Neural progenitor cell (in vitro differentiated cells): ENCODE results near the gene ABL1. TPM values are rescaled to one million over a fixed set of nuclear protein-coding genes. Genes with fewer than 3 reads are reported as not detected.

Experiments
- DNase-seq: peaks from one replicate; pipeline ENCODE4 v3.0.0-alpha.2; 2016; ENCODE audit warnings: low spot score
- H2AFZ ChIP-seq: fragments of 200-600 bp; sonication (generic); replicated peaks from 2 replicates; pipeline ENCODE4 v1.6.1; 2016; ENCODE audit warnings: antibody characterized with exemption
- H3F3A ChIP-seq: fragments of 200-600 bp; sonication (generic); 2 replicates; pipeline ENCODE4 v1.6.1; 2016; ENCODE audit warnings: antibody characterized with exemption, low read depth
- H3K27ac ChIP-seq: fragments of 200-600 bp; sonication (generic); 2 replicates; pipeline ENCODE4 v1.5.1; 2016; ENCODE audit warnings: mild to moderate bottlenecking
- H3K27me3 ChIP-seq: fragments of 200-600 bp; sonication (generic); 2 replicates; pipeline ENCODE4 v1.6.1; 2016; ENCODE audit warnings: mild to moderate bottlenecking, moderate library complexity
- H3K36me3 ChIP-seq: fragments of 200-600 bp; sonication (generic); 2 replicates; pipeline ENCODE4 v1.5.1; 2016
- H3K4me1 ChIP-seq: fragments of 200-600 bp; sonication (generic); 2 replicates; pipeline ENCODE4 v1.6.1; 2016; ENCODE audit warnings: mixed run types
- H3K4me2 ChIP-seq: fragments of 200-600 bp; sonication (generic); 2 replicates; pipeline ENCODE4 v1.6.1; 2016
- H3K4me3 ChIP-seq: fragments of 200-600 bp; sonication (generic); 2 replicates; pipeline ENCODE4 v1.5.1; 2016
- H3K79me2 ChIP-seq: fragments of 200-600 bp; sonication (generic); 2 replicates; pipeline ENCODE4 v1.6.1; 2016; ENCODE audit warnings: low read depth
- H3K9ac ChIP-seq: fragments of 200-600 bp; sonication (generic); 2 replicates; pipeline ENCODE4 v1.6.1; 2016
- H3K9me3 ChIP-seq: fragments of 200-600 bp; sonication (generic); 2 replicates; pipeline ENCODE4 v1.5.1; 2016; ENCODE audit warnings: low read depth
- H4K20me1 ChIP-seq: fragments of 200-600 bp; sonication (generic); 2 replicates; pipeline ENCODE4 v1.6.1; 2016; ENCODE audit warnings: low read depth
- H3K27ac Mint-ChIP-seq: 3 replicates; pipeline ENCODE4 v1.8.0; 2021; ENCODE audit warnings: mixed read lengths
- H3K27me3 Mint-ChIP-seq: 2 replicates; pipeline ENCODE4 v1.8.0; 2022; ENCODE audit warnings: low read depth, mild to moderate bottlenecking, inconsistent platforms, moderate library complexity, mixed read lengths; ENCODE audit not compliant: insufficient read depth
- H3K36me3 Mint-ChIP-seq: 3 replicates; pipeline ENCODE4 v1.8.0; 2021; ENCODE audit warnings: mixed read lengths
- H3K4me1 Mint-ChIP-seq: 3 replicates; pipeline ENCODE4 v1.8.0; 2021; ENCODE audit warnings: mixed read lengths
- H3K4me3 Mint-ChIP-seq: 3 replicates; pipeline ENCODE4 v1.8.0; 2021; ENCODE audit warnings: mild to moderate bottlenecking, moderate library complexity, mixed read lengths
- H3K9me3 Mint-ChIP-seq: 3 replicates; pipeline ENCODE4 v1.8.0; 2020; ENCODE audit warnings: mixed read lengths
- CTCF ChIP-seq: fragments of 200-600 bp; sonication (generic); IDR thresholded peaks from 2 replicates; pipeline ENCODE4 v1.5.1; 2017; ENCODE audit warnings: antibody characterized with exemption, mild to moderate bottlenecking
- EZH2 ChIP-seq: fragments of 200-600 bp; sonication (generic); IDR thresholded peaks from 2 replicates; pipeline ENCODE4 v1.6.1; 2017; ENCODE audit warnings: antibody characterized with exemption, mild to moderate bottlenecking, moderate library complexity
- EZH2phosphoT487 ChIP-seq: fragments of 200-600 bp; sonication (generic); IDR thresholded peaks from 2 replicates; pipeline ENCODE4 v1.6.1; 2017; ENCODE audit warnings: antibody characterized with exemption
- total RNA-seq: library from RNA; depleted of rRNA; stranded (reverse); fragments of >200 nt; gene quantifications from 2 replicates; pipeline ENCODE4 v1.2.3, GENCODE V29; 2015; ENCODE audit warnings: low replicate concordance

Gene ABL1
- total RNA-seq, 1 donor from 2014 or later = 38.4 TPM

GRCh38 chr9:130893341-130894101, 58.5 kb downstream of the ABL1 start:
- H2AFZ ChIP-seq = no peak overlapping the region
- peaks cover 60% of the 10 kb centered on the region for H4K20me1 ChIP-seq
- no peak overlapping the region for H3K27ac Mint-ChIP-seq
- no peaks in the 10 kb centered on the region for H3K27me3 ChIP-seq
- peak; percentile 78 for DNase-seq
- peaks cover 42% of the 10 kb centered on the region for H3K4me1 Mint-ChIP-seq
- no peaks in the 10 kb centered on the region for H3K9me3 ChIP-seq
- H3F3A ChIP-seq = peaks cover 23% of the 10 kb centered on the region
- no peaks in the 10 kb centered on the region for H3K9me3 Mint-ChIP-seq
- no peak overlapping the region for H3K4me3 Mint-ChIP-seq
- TF ChIP-seq CTCF (peak; percentile 58), EZH2 (no peak)
- no peak overlapping the region for H3K4me2 ChIP-seq
- H3K9ac ChIP-seq = no peak overlapping the region
- H3K4me1 ChIP-seq = no peaks in the 10 kb centered on the region
- no peaks in the 10 kb centered on the region for H3K36me3 Mint-ChIP-seq
- no peaks in the 10 kb centered on the region for H3K36me3 ChIP-seq
- H3K27ac ChIP-seq = no peak overlapping the region
- peaks cover 10% of the 10 kb centered on the region for H3K27me3 Mint-ChIP-seq
- no peak overlapping the region for H3K4me3 ChIP-seq
- no peaks in the 10 kb centered on the region for H3K79me2 ChIP-seq

GRCh38 chr9:130894546-130894945, 59.5 kb downstream of the ABL1 start:
- Histone ChIP-seq H3K27me3 (no peaks in the 10 kb centered on the region), H2AFZ (no peak overlapping the region), H3K4me3 (no peak overlapping the region), H3K9me3 (no peaks in the 10 kb centered on the region), H3K4me1 (no peaks in the 10 kb centered on the region), H3K4me2 (no peak overlapping the region), H3K79me2 (no peaks in the 10 kb centered on the region), H4K20me1 (peaks cover 60% of the 10 kb centered on the region), H3K27ac (no peak overlapping the region), H3F3A (peaks cover 23% of the 10 kb centered on the region), H3K9ac (no peak overlapping the region), H3K36me3 (no peaks in the 10 kb centered on the region)
- H3K27me3 Mint-ChIP-seq = peaks cover 10% of the 10 kb centered on the region
- no peaks in the 10 kb centered on the region for H3K36me3 Mint-ChIP-seq
- peaks cover 42% of the 10 kb centered on the region for H3K4me1 Mint-ChIP-seq
- no peak overlapping the region for H3K4me3 Mint-ChIP-seq
- no peak for DNase-seq
- H3K9me3 Mint-ChIP-seq = no peaks in the 10 kb centered on the region
- TF ChIP-seq EZH2phosphoT487 = no peak
- no peak for TF ChIP-seq EZH2
- no peak for TF ChIP-seq CTCF
- H3K27ac Mint-ChIP-seq = peak overlapping the region; percentile 57

DNA sequence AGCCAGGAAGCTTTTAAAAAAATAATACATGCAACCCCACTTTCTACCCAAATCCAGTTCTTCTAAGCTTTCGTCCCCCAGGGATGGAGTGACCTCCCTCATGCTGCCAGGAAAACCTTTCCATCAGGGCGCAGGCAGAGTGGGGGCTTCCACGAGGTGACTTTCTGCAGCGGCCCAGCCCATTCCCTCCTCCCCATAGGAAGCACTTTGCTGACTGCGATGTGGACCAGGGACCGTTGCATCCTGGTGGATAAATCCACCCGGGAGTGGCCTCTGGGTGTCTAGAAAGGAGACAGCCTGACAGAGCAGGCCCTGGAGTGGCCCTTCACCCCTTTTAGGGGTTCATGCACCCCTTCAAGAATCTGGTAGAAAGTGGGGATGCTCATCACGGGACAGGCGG, 60.0 kb downstream of the ABL1 start:
- DNase-seq = no peak
- H3K4me2 ChIP-seq = no peak overlapping the region
- peaks cover 44% of the 10 kb centered on the region for H3K4me1 Mint-ChIP-seq
- H3K27me3 Mint-ChIP-seq = peaks cover 10% of the 10 kb centered on the region
- no peaks in the 10 kb centered on the region for H3K9me3 Mint-ChIP-seq
- H3K4me3 Mint-ChIP-seq = no peak overlapping the region
- no peak for TF ChIP-seq EZH2phosphoT487
- no peak for TF ChIP-seq CTCF
- no peak for TF ChIP-seq EZH2
- H3F3A ChIP-seq = peaks cover 23% of the 10 kb centered on the region
- H3K27ac ChIP-seq = no peak overlapping the region
- H3K27ac Mint-ChIP-seq = peak overlapping the region; percentile 57
- H3K36me3 Mint-ChIP-seq = no peaks in the 10 kb centered on the region
- H3K27me3 ChIP-seq = no peaks in the 10 kb centered on the region
- no peaks in the 10 kb centered on the region for H3K36me3 ChIP-seq
- H2AFZ ChIP-seq = no peak overlapping the region
- H3K9me3 ChIP-seq = no peaks in the 10 kb centered on the region
- no peak overlapping the region for H3K9ac ChIP-seq
- H3K79me2 ChIP-seq = no peaks in the 10 kb centered on the region
- no peak overlapping the region for H3K4me3 ChIP-seq
- no peaks in the 10 kb centered on the region for H3K4me1 ChIP-seq
- peaks cover 60% of the 10 kb centered on the region for H4K20me1 ChIP-seq
